ENCODE measurements around the gene DCLRE1A.

Gene DCLRE1A

DNA sequence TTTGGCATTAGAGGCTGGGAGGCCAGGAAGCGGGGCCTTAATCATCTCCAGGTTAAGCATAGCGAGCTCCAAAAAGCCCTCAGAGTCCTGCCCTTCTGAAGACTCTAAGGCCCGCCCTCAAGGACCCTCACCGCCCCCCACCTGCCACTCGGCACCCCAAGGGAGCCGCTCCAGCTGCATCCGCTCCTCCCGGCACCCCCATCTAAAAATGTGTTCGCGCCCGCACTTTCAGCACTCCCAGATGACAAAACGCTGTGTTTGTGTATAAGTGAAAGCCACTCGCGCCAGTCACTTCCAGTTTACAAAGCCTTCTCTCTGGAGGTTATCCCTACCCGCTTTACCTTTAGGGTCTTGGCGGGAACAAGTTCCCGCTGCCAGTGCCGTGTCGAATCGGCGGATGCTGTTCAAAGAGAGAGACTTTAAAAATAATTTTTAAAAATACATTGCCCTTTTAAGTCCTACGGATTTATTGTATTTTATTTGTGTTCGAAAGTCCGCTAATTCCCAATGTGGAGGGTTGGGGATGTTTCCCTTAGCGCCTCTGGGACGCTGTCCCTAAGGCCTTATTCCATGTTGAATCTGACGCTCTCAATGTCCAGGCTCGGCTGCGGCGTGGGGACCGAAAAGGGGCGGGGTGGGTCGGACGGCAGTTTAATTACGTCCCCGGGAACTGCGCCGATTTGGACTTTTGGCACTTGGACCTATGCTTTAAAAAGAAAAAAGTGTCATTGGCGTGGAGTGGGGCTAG lies at the start of gene DCLRE1A, which contains the start of gene NHLRC2:
Gene DCLRE1A, minus strand, starts transcription at position 70 of the 748 bp plus-strand sequence. CDS start 900 bp downstream, outside the sequence.
Gene NHLRC2, plus strand, starts transcription at position 649 of the 748 bp plus-strand sequence. CDS start 212 bp downstream, outside the sequence.
- peak; percentile 25 to 37 for DNase-seq (ENCODE audit: low read depth in 2 of 2)

- DNase-seq (ENCODE audit: low read depth in 2 of 2): no peak
Observed at GRCh38 chr10:113899952-113900598, 46.2 kb upstream of the DCLRE1A start.

DNA sequence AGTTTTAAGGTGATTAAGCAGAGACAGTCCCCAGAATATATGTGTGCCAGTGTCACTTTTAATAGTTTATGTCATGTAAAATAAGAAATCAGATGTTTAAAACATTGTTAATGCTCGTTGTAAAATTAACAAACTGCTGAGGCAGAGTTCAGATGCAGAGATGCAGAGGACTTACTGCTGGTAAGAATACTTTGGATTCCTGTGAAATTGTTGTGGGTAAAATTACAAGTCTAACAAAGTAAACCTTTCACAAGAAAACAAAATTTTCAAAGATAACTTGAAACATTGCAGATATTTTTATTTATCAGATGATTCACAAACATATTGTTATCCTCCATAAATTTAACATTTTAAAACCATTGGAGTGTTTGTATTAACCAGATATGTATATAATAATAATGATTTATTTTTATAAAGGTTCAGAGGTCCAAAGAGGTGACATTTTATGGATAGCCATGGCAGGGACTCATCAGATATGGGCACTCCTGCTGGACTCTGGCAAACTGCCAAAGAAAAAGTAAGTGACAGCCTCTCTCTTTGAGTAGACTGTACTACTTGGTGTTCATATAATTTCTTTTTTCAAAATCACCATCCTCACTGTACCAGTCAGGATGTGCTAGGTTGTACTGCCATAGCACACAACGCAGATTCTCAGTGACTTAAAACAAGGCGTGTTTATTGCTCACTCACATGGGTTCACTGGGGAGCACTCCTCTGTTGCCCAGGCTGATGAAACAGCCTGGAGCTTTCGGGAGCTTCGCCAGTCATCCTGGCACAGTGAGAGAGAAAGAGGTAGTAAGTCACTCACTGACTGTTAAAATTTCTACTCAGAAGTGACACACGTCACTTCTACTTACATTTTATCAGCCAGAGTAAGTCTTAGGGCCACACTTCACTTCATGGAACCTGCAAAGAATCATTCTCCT lies 44.1 kb upstream of the DCLRE1A start:
- no peak for DNase-seq (ENCODE audit: low read depth in 2 of 2)

GRCh38 chr10:113895018-113895417 lies 41.1 kb upstream of the DCLRE1A start:
- DNase-seq (ENCODE audit: low read depth in 2 of 2): no peak

GRCh38 chr10:113894581-113894980 lies 40.7 kb upstream of the DCLRE1A start:
- DNase-seq (ENCODE audit: low read depth in 2 of 2): no peak

DNA sequence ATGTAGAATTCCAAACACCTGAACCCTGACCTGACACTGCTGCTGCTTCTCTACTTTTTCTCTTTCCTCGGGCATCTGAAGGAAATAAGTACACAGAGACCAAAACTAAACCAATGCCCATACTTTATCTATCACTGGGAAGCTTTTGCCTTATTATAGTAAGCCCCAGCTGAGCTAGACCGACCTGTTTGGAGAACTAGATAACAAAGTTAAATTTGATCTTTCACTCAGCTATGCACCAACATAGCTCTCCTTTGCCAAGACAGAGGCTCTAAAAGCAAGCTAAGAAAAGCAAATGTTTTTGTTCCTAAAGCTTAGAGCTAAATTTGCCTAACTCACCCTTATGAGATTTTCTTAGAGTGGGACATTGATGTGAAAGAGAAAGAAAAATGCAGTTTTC lies 39.7 kb upstream of the DCLRE1A start:
- no peak for DNase-seq (ENCODE audit: low read depth in 2 of 2)

DNA sequence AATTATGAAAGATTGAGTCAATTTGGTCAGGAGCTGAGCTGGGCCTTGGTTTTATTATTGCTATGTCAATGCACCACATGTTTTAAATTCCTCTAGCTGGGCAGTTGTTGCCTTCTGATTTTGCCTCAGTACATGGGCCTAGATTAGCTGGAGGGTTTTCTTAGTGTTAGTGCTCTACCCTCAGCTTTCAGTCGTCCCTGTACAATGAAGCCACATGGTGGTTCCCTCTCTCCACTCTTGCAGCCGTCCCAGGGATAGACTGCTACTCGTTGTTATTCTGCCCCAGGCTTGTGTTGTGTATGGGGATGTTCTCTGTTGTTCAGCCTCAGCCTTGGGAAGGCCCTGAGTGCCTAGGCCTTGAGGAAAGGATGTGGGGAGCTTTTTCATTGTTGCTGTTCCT lies 37.6 kb upstream of the DCLRE1A start:
- no peak for DNase-seq (ENCODE audit: low read depth in 2 of 2)

DNA sequence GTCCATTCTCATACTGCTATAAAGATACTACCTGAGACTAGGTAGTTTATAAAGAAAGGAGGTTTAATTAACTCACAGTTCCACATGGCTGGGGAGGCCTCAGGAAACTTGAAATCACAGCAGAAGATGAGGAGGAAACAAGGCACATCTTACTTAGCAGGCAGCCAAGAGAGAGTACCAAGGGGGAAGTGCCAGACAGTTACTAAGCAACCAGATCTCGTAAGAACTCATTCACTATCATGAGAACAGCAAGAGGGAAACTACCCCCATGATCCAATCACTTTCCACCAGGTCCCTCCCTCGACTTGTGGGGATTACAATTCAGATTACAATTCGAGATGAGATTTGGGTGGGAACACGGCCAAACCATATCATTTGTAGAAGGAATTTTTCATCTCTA lies 36.9 kb upstream of the DCLRE1A start:
- DNase-seq (ENCODE audit: low read depth in 2 of 2): no peak

DNA sequence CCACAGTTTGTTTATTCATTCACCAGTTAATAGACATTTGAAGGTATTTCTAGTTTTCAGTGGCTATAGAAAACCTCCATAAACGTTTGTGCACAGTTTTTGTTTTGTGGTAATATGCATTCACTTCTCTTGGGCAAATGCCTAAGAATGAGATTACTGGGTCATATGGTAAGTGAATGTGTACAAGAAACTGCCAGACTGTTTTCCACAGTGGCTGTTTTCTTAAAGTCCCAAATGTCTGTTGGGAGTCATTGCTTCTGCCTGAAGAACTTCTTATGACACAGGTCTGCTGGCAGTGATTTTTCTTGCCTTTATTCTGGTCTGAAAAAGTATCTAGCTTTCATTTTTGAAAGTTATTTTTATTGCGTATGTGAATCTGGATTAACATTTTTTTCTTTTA lies 36.0 kb upstream of the DCLRE1A start:
- no peak for DNase-seq (ENCODE audit: low read depth in 2 of 2)

DNA sequence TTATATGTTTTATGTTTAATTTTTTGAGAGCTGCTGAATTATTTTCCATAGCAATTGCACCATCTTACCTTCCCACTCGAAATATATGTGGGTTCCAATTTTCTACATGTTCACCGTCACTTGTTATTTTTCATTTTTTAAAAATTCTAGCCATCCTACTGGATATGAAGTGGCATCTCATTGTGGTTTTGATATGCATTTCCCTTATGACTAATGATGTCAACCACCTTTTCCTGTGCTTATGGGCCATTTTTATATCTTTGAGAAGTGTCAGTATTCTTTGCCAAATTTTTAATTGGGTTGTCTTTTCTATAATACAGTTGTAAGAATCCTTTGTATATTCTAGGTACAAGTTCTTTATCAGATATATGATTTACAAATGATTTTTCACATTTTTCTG lies 28.4 kb upstream of the DCLRE1A start:
- DNase-seq (ENCODE audit: low read depth in 2 of 2): no peak

DNA sequence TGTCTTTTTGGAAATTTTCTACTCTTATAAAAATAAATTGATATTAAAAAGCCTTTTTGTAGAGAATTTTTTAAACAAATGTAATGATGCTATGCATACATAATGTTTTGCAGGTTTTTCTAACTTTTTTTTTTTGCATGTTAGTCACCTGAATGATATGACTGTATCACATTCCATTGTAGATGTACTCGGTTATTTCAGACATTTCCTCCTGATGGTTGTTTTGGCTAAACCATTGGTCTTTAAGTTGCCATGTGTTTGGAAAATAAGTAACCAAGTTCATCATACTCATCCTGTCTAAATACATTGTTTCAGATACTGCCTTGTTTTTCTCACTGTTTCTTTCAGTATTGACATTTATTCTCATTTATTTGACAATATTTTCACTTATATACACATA lies 26.4 kb upstream of the DCLRE1A start:
- no peak for DNase-seq (ENCODE audit: low read depth in 2 of 2)

- DNase-seq (ENCODE audit: low read depth in 2 of 2): no peak
Observed at GRCh38 chr10:113879691-113880090, 25.8 kb upstream of the DCLRE1A start.

- no peak for DNase-seq (ENCODE audit: low read depth in 2 of 2)
Observed at GRCh38 chr10:113876461-113876860, 22.6 kb upstream of the DCLRE1A start.

GRCh38 chr10:113875212-113875611 lies 21.3 kb upstream of the DCLRE1A start:
- no peak for DNase-seq (ENCODE audit: low read depth in 2 of 2)

DNA sequence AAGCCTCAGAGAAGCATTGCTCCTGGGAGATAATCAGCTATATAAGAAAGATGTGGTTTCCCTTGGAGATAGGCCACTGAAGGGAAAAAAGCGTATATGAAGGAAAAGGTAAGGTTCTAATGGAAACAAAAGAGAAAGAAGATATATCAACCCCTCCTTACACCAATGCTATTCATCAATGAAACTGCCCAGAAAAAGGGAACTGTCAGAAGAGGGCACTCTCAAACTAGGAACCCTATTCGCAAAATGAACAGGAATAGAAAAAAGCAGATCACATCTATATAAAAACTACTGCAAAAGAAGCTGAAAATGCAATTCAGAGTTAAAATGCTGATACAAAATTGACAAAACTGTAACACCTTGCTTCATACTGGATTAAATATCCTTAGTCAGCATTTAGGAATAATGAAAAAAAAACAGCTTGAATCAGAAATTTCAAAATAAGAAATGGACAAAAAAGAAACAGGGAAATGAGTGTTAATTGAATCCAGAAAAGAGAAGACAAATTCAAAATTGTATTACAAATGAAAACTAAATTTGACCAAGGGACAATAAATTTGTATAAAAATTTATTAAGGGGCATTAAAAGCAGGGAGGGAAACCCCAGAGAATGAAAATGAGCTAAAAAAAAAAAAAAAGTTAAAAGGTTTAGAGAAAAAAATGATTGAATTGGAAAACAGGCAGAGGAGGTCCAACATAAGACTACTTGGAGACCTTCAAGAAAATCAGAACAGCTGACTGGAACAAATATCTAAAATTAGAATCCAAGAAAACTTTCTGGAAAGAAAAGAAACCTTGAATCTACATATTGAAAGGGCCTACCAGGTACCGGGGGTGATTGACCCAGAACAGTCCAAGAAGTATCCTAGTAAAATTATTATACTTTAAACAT lies 18.5 kb upstream of the DCLRE1A start:
- DNase-seq (ENCODE audit: low read depth in 2 of 2): no peak

GRCh38 chr10:113869789-113870188 lies 15.9 kb upstream of the DCLRE1A start:
- no peak for DNase-seq (ENCODE audit: low read depth in 2 of 2)

- no peak for DNase-seq (ENCODE audit: low read depth in 2 of 2)
Observed at GRCh38 chr10:113867904-113868303, 14.0 kb upstream of the DCLRE1A start.

- no peak for DNase-seq (ENCODE audit: low read depth in 2 of 2)
Observed at GRCh38 chr10:113866551-113867394, 12.9 kb upstream of the DCLRE1A start.

GRCh38 chr10:113865901-113866300 lies 12.0 kb upstream of the DCLRE1A start:
- DNase-seq (ENCODE audit: low read depth in 2 of 2): no peak

DNA sequence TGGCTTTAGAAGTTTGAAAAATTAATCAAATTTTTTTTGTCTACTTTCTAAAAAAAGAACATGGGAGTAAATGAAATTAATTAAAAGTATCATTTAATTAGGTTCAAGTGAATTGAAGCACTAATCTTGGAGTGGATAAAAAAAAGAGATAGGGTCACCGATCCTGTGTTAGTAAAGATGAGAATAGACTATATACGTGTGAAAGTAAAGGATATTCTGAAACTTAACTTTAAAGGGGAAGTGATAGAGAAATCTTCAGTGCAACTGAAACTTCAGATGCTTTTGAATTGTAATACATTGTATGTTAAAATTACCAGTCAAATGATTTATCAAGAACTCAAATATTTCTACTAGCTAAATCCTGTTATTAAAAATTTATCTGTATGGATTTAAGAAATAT lies 5.4 kb upstream of the DCLRE1A start:
- no peak for DNase-seq (ENCODE audit: low read depth in 2 of 2)
